Esophagus squamous epithelium (tissue), 5 donors: Measurements from ENCODE around the gene PRR33. TPM values are rescaled to one million over a fixed set of nuclear protein-coding genes. Genes with fewer than 3 reads are reported as not detected.
"Not testable (repeated sequence)": the region's sequence is repeated elsewhere in the genome, so short reads cannot be mapped to it uniquely, and the experiment has no call there.

Source experiments
- DNase-seq: peaks from one replicate; lab custom pipeline; 2025; lab: John Stamatoyannopoulos, UW
- H3K27ac ChIP-seq, 4 donors: fragments of 200-600 bp; sonication (generic); one replicate each; pipeline ENCODE4 v1.5.1; 2016 to 2019; ENCODE audit warnings: mild to moderate bottlenecking in 1 of 4
- H3K27me3 ChIP-seq, 4 donors: fragments of 200-600 bp; sonication (generic); 1 replicate in 3 of 4; 2 replicates in 1 of 4; pipeline versions ENCODE4 v1.5.1 to v1.6.0; 2017 to 2021; ENCODE audit warnings: antibody characterized with exemption in 1 of 4
- H3K36me3 ChIP-seq, 3 donors: fragments of 200-600 bp; sonication (generic); one replicate each; pipeline ENCODE4 v1.5.1; 2016 to 2019
- H3K4me1 ChIP-seq, 3 donors: fragments of 200-600 bp; sonication (generic); one replicate each; pipeline ENCODE4 v1.5.1; 2017 to 2019
- H3K4me3 ChIP-seq, 4 donors: fragments of 200-600 bp; sonication (generic); 1 replicate in 3 of 4; 2 replicates in 1 of 4; pipeline ENCODE4 v1.5.1; 2016 to 2019; ENCODE audit warnings: mild to moderate bottlenecking in 2 of 4, moderate library complexity in 1 of 4
- H3K9me3 ChIP-seq, 3 donors: fragments of 200-600 bp; sonication (generic); one replicate each; pipeline ENCODE4 v1.5.1; 2016 to 2019
- CTCF ChIP-seq, 6 experiments: fragments of 450-650 bp in 4 of 6; fragments of 200-600 bp in 2 of 6; sonication (generic) in 2 of 6; IDR thresholded peaks; one replicate each; pipeline ENCODE4 v1.5.1; 2016 to 2019; ENCODE audit warnings: antibody characterized with exemption in 6 of 6, mild to moderate bottlenecking in 4 of 6, moderate library complexity in 4 of 6
- POLR2A ChIP-seq, 4 donors: fragments of 450-650 bp; IDR thresholded peaks; one replicate each; pipeline ENCODE4 v1.6.1; 2017; ENCODE audit warnings: antibody characterized with exemption in 4 of 4, mild to moderate bottlenecking in 4 of 4, moderate library complexity in 3 of 4
- WGBS, 2 donors: methylation state at CpG; one replicate each; pipeline ENCODE4 v1.1.5; 2018; 5-methylcytosine and 5-hydroxymethylcytosine counted together
- intact Hi-C: fragments of 100-400 bp; cut with DNase I; formaldehyde crosslinking; loops from one replicate; pipeline ENCODE4 v1.15.0; 2022
- total RNA-seq, 4 donors: library from RNA; depleted of rRNA; stranded (reverse); fragments of >200 nt; gene quantifications; one replicate each; pipeline ENCODE4 v1.1.0, GENCODE V29; 2016
- donor health status: DM: yes; HTN: yes; CAD: no.

PRR33 gene
- total RNA-seq = not detected

GRCh38 chr11:1891831-1892115 lies at the start of gene PRR33:
TSS of gene PRR33 (minus strand) at chr11:1891895. CDS start at chr11:1890584, 1,311 bp downstream.
- 87 to 93% methylated on average over 3 to 4 of the region's 7 CpGs for WGBS, 2 donors
- TF ChIP-seq POLR2A (IDR thresholded peaks at IDR 0.05) (no peak), CTCF (IDR thresholded peaks at IDR 0.05) (no peak)
- peaks cover 0 to 29% (median 7%) of the 10 kb centered on the region in 3 donors for H3K36me3 ChIP-seq
- intact Hi-C loops = no loop called here
- H3K4me3 ChIP-seq = no peak within 1 kb of the TSS
- H3K4me1 ChIP-seq = peaks cover 0 to 40% (median 20%) of the 10 kb centered on the region in 3 donors
- no peaks in the 10 kb centered on the region for H3K27me3 ChIP-seq
- no peak for DNase-seq
- H3K27ac ChIP-seq = no peak within 1 kb of the TSS
- no peaks in the 10 kb centered on the region for H3K9me3 ChIP-seq

DNA sequence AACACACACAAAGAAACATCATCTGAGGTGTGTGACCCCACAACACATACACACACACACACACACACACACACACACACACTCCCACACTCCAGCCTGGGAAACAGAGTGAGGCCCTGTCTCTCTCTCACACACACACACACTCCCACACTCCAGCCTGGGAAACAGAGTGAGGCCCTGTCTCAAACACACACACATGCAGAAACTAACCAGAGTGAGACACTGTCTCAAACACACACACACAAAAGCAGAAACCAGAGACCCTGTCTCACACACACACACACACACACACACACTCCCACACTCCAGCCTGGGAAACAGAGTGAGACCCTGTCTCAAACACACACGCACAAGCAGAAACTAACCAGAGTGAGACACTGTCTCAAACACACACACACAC lies 48.1 kb upstream of the PRR33 start:
- H3K27ac ChIP-seq, H3K36me3 ChIP-seq, H3K4me3 ChIP-seq, DNase-seq, intact Hi-C loops, H3K9me3 ChIP-seq: not testable (repeated sequence)
- Histone ChIP-seq H3K4me1 (peaks cover 4 to 35% (median 5%) of the 10 kb centered on the region in 3 donors), H3K27me3 (peaks cover 0 to 27% (median 0%) of the 10 kb centered on the region in 4 donors)
- WGBS, 2 donors = 100% methylated on average over 1 of the region's 1 CpG

- H3K4me1 ChIP-seq = peaks cover 4 to 32% (median 5%) of the 10 kb centered on the region in 3 donors
- no peak overlapping the region for H3K4me3 ChIP-seq
- WGBS, 2 donors = 3 to 22% methylated on average over 11 to 21 of the region's 23 CpGs
- H3K36me3 ChIP-seq = no peaks in the 10 kb centered on the region
- H3K27me3 ChIP-seq = peaks cover 0 to 27% (median 0%) of the 10 kb centered on the region in 4 donors
- DNase-seq = no peak
- H3K9me3 ChIP-seq = no peaks in the 10 kb centered on the region
- intact Hi-C loops = no loop called here
- no peak overlapping the region for H3K27ac ChIP-seq
- TF ChIP-seq CTCF (IDR thresholded peaks at IDR 0.05) (no peak), POLR2A (IDR thresholded peaks at IDR 0.05) (no peak)
These were observed 47.4 kb upstream of the PRR33 start for GRCh38 chr11:1939006-1939625.

GRCh38 chr11:1938343-1939005 lies 46.8 kb upstream of the PRR33 start:
- no peaks in the 10 kb centered on the region for H3K9me3 ChIP-seq
- no peak for DNase-seq
- H3K27me3 ChIP-seq = peaks cover 0 to 27% (median 0%) of the 10 kb centered on the region in 4 donors
- H3K36me3 ChIP-seq = no peaks in the 10 kb centered on the region
- H3K4me3 ChIP-seq = no peak overlapping the region
- no peak overlapping the region for H3K27ac ChIP-seq
- WGBS, 2 donors = 69 to 72% methylated on average over 3 to 6 of the region's 27 CpGs
- intact Hi-C loops = no loop called here
- TF ChIP-seq POLR2A (IDR thresholded peaks at IDR 0.05) = no peak
- TF ChIP-seq CTCF (IDR thresholded peaks at IDR 0.05) = no peak
- H3K4me1 ChIP-seq = peaks cover 0 to 25% (median under 1%) of the 10 kb centered on the region in 3 donors

- WGBS, 2 donors = 83 to 93% methylated on average over 3 to 23 of the region's 35 CpGs
- Histone ChIP-seq H3K27ac (no peak overlapping the region), H3K27me3 (peaks cover 0 to 27% (median 0%) of the 10 kb centered on the region in 4 donors), H3K36me3 (no peaks in the 10 kb centered on the region), H3K4me3 (no peak overlapping the region), H3K9me3 (no peaks in the 10 kb centered on the region), H3K4me1 (peaks cover 0 to 18% (median 0%) of the 10 kb centered on the region in 3 donors)
- DNase-seq = no peak
- intact Hi-C loops = no loop called here
- TF ChIP-seq CTCF (IDR thresholded peaks at IDR 0.05) (no peak), POLR2A (IDR thresholded peaks at IDR 0.05) (no peak)
These were observed 46.1 kb upstream of the PRR33 start for GRCh38 chr11:1937616-1938342.
